HG02588 (cell line): ENCODE results near the gene STRIT1.
"Not testable (repeated sequence)": the region's sequence is repeated elsewhere in the genome, so short reads cannot be mapped to it uniquely, and the experiment has no call there.

ENCODE experiments used
- ATAC-seq: cut with Tn5 transposase; IDR thresholded peaks from one replicate; pipeline ENCODE4 v1.9.1; 2021; ENCODE audit warnings: mild to moderate bottlenecking, moderate library complexity; ENCODE audit not compliant: unreplicated experiment

Gene STRIT1

DNA sequence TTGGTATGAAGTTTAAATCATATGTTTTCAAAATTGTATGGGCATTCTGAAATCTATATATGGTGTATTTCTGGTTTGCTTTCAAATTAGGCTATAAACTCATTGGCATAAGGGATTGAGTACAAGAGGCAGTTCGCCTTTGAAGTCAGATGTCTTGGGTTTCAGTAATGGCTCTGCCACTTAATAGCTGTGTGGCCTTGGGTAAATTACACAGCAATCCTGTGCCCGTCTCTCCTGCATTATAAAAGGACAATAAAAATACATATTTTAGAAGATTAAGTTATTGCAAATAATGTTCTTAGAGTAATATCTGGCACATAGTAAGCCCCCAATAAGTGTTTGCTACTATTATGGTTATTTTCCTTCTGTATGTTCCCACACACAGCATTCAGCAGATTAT is 20.4 kb upstream of the STRIT1 start:
- ATAC-seq, result no peak

- ATAC-seq, result no peak
Measured at GRCh38 chr3:155313300-155313699, 19.8 kb upstream of the STRIT1 start.

DNA sequence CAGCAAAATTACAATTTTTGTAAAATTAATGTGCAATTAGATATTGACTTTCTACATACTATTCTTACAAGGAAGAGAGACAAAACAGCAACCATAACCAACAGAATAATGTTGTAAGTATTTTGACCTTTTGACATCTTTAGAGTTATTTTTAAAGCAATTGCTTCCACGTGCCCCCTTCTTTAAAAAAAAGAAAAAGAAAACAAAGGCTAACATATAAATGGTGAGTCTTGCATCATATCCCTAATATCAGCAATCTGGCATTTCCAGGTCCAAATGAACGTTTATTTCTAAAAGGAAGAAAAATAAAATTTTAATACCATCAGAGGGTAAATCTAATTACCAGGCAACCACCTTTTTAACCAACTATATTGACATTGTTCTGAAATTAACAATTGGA is 19.3 kb upstream of the STRIT1 start:
- no peak for ATAC-seq

GRCh38 chr3:155309581-155309980 is 16.1 kb upstream of the STRIT1 start:
- ATAC-seq, result no peak

- no peak for ATAC-seq
Measured at GRCh38 chr3:155308831-155309230, 15.3 kb upstream of the STRIT1 start.

GRCh38 chr3:155307183-155307582 is 13.7 kb upstream of the STRIT1 start:
- ATAC-seq, result no peak

DNA sequence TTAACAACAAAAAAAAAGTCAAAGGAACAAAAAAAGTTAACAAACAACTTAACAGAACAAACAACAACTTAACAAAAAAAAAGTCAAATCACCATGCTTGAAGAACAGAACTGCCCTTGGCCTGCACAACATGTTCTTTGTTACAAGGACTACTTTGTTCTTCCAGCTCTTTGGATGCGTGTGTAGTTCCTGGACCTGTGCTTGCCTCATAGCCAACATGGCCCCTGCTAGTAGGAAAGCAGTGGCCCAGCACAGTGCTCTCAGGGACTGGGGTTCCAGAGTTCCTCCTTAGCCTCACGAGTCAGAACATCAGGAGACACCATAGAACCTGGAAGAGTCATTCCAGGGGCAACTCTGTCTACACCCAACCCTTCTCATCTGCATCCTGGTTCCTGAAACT is 10.9 kb upstream of the STRIT1 start:
- no peak for ATAC-seq

DNA sequence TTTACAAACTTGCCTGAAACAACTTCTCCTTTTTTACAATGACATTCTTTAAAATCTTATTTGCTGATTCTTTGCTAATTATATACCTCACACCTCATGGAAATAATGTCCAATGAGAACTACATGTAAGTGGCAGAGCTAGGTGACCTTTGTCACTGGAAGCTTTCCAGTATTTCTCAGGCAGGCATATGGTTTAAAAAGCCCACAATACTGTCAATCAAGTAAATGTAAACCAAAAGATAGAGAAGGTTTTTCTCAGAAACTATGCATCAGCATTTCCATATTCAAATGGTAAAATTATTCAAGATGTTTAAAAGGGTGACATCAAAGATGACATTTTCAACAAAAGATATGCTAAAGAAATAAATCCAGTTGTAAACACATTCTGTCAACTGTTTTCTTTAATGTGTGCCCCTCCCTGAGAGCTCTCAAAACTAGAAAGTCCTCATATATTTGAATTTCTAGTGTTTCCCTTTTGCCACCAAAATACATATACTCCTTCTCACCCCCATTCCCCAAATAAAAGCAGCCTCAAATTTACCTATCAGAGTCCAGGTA is 10.1 kb upstream of the STRIT1 start:
- no peak for ATAC-seq

- ATAC-seq, result no peak
Measured at GRCh38 chr3:155302891-155303290, 9.4 kb upstream of the STRIT1 start.

- ATAC-seq, result no peak
Measured at GRCh38 chr3:155302481-155302880, 9.0 kb upstream of the STRIT1 start.

DNA sequence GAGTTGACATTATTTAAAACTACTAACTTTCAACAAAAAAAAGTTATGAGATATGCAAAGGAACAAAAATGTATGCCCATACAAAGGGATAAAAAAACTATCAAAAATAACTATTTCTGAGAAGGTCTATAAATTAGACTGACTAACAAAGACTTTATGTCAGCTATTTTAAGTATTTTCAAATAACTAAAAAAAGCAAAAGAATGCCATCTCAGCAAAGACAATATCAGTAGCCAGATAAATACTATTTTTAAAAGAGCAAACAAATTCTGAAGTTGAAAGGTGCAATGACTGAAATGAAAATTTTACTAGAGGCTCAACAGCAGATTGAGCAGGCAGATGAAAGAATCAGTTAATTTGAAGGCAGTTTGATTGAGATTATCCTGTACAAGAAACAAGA is 3.6 kb upstream of the STRIT1 start:
- no peak for ATAC-seq

- ATAC-seq, result no peak
Measured at GRCh38 chr3:155296413-155296812, 2.9 kb upstream of the STRIT1 start.

- no peak for ATAC-seq
Measured at GRCh38 chr3:155292693-155293092, 790 bp downstream of the STRIT1 start.

- no peak for ATAC-seq
Measured at GRCh38 chr3:155292133-155292532, 1.4 kb downstream of the STRIT1 start.

GRCh38 chr3:155286736-155287135 is 6.7 kb downstream of the STRIT1 start:
- ATAC-seq, result no peak

DNA sequence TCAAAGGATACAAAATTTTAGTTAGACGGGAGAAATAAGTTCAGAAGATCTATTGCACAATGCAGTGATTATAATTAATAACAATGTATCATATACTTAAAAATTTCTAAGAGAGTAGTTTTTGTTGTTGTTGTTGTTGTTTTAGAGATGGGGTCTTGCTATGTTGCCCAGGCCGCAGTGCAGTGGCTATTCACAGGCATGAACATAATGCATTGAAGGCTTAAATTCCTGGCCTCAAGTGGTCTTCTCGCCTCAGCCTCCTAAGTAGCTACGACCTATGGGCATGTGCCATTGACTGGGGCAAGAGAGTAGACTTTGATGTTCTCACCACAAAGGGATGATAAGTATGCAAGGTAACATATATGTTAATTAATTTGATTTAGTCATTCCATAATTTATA is 7.5 kb downstream of the STRIT1 start:
- ATAC-seq, result no peak

GRCh38 chr3:155283092-155284056 is 10.1 kb downstream of the STRIT1 start:
- no peak for ATAC-seq

DNA sequence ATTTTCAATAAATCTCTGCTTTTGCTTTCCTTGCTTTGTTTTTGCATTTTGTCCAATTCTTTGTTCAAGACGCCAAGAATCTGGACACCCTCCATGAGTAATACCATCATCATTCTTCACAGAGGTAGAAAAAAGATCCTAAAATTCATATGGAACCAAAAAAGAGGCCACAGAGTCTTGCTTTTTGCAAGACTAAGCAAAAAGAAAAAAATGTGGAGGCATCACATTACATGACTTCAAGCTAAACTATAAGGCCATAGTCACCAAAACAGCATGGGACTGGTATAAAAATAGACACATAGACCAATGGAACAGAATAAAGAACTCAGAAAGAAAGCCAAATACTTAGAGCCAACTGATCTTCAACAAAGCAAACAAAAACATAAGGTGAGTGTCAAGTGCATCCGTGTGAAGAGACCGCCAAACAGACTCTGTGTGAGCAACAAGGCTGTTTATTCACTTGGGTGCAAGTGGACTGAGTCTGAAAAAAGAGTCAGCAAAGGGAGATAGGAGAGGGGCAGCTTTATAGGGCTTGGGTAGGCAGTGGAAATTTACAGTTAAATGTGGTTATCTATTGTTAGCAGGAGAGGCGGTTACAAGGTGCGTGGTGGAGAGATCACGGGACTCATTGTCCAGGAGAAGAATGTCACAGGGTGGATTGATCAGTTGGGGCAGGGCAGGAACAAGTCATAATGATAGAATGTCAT is 10.9 kb downstream of the STRIT1 start:
- ATAC-seq, result no peak

DNA sequence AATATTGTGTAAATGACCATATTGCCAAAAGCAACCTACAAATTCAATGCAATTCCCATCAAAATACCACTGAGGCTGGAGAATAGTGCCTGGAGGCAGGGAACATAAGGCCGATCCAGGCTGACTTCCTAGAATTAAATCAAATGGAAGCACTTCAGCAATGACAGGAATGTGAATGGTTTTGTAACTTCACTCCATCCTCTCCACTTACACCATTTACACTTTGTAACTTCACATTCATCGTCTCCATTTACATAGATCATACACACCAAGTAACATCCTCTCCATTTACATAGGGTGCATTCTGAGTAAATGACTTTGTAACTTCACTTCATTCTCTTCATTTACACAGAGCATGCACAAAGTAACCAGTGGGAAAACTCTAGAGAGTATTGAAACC is 11.6 kb downstream of the STRIT1 start:
- no peak for ATAC-seq

GRCh38 chr3:155276089-155276488 is 17.4 kb downstream of the STRIT1 start:
- not testable (repeated sequence) for ATAC-seq

- ATAC-seq, result not testable (repeated sequence)
Measured at GRCh38 chr3:155275159-155275754, 18.2 kb downstream of the STRIT1 start.
